Neural cell (in vitro differentiated cells): ENCODE data around the gene ADAMTS14. TPM values are rescaled to one million over a fixed set of nuclear protein-coding genes. Genes with fewer than 3 reads are reported as not detected.

Source experiments
- H2AFZ ChIP-seq: fragments of 200-600, 300-800 bp; sonication (generic), shearing (Covaris generic); 2 replicates; pipeline ENCODE4 v1.6.0; 2014; ENCODE audit warnings: low read depth, mild to moderate bottlenecking, antibody characterized with exemption, low read length, moderate library complexity
- H3F3A ChIP-seq: fragments of 200-600 bp; shearing (Covaris generic); 2 replicates; pipeline ENCODE4 v1.6.1; 2016; ENCODE audit warnings: mild to moderate bottlenecking, moderate library complexity, mixed read lengths, antibody characterized with exemption, low read length; ENCODE audit not compliant: insufficient read depth, poor library complexity, severe bottlenecking
- H3K27ac ChIP-seq: fragments of 200-600, 300-800 bp; sonication (generic), shearing (Covaris generic); 2 replicates; pipeline ENCODE4 v1.5.1; 2014; ENCODE audit warnings: mild to moderate bottlenecking, low read length, moderate library complexity
- H3K27me3 ChIP-seq: fragments of 300-800, 200-600 bp; sonication (generic), shearing (Covaris generic); 2 replicates; pipeline ENCODE4 v1.6.0; 2014; ENCODE audit warnings: mild to moderate bottlenecking, low read depth, low read length, moderate library complexity; ENCODE audit not compliant: insufficient read depth
- H3K36me3 ChIP-seq: fragments of 300-800, 200-600 bp; sonication (generic), shearing (Covaris generic); 2 replicates; pipeline ENCODE4 v1.5.1; 2014; ENCODE audit warnings: mild to moderate bottlenecking, antibody characterized with exemption, low read length, moderate library complexity; ENCODE audit not compliant: insufficient read depth
- H3K4me2 ChIP-seq: fragments of 300-800, 200-600 bp; sonication (generic), shearing (Covaris generic); 2 replicates; pipeline ENCODE4 v1.6.0; 2014; ENCODE audit warnings: mild to moderate bottlenecking, low read length
- H3K4me3 ChIP-seq: fragments of 300-800, 200-600 bp; sonication (generic), shearing (Covaris generic); 2 replicates; pipeline ENCODE4 v1.5.1; 2014; ENCODE audit warnings: mild to moderate bottlenecking, low read length, moderate library complexity
- H3K79me2 ChIP-seq: fragments of 200-600 bp; shearing (Covaris generic); replicated peaks from 2 replicates; pipeline ENCODE4 v1.6.0; 2014; ENCODE audit warnings: mild to moderate bottlenecking, low read length, moderate library complexity; ENCODE audit not compliant: insufficient read depth
- H3K9ac ChIP-seq: fragments of 300-800, 200-600 bp; sonication (generic), shearing (Covaris generic); 2 replicates; pipeline ENCODE4 v1.6.1; 2016; ENCODE audit warnings: mild to moderate bottlenecking, low read length, mixed read lengths
- H3K9me2 ChIP-seq: fragments of 200-600 bp; shearing (Covaris generic); 2 replicates; pipeline ENCODE4 v1.6.1; 2016; ENCODE audit warnings: mild to moderate bottlenecking, low read length, mixed read lengths; ENCODE audit not compliant: insufficient read depth
- H3K9me3 ChIP-seq: fragments of 200-600, 300-800 bp; sonication (generic), shearing (Covaris generic); 2 replicates; pipeline ENCODE4 v1.6.1; 2016; ENCODE audit warnings: mild to moderate bottlenecking, mixed run types, low read length, moderate library complexity, mixed read lengths
- H4K20me1 ChIP-seq: fragments of 200-600 bp; shearing (Covaris generic); 2 replicates; pipeline ENCODE4 v1.6.1; 2016; ENCODE audit warnings: mild to moderate bottlenecking, mixed run types; ENCODE audit not compliant: insufficient read depth
- EP300 ChIP-seq: fragments of 450-650 bp; conservative IDR thresholded peaks from 2 replicates; pipeline ENCODE4 v1.6.1; 2014; ENCODE audit warnings: antibody characterized with exemption, mild to moderate bottlenecking, moderate library complexity; ENCODE audit not compliant: poor library complexity, severe bottlenecking
- EZH2 ChIP-seq: fragments of 200-600, 300-800 bp; shearing (Covaris generic), sonication (generic); IDR thresholded peaks from 2 replicates; pipeline ENCODE4 v1.6.1; 2014; ENCODE audit warnings: antibody characterized with exemption, low read length, borderline replicate concordance, mild to moderate bottlenecking; ENCODE audit not compliant: insufficient read depth, poor library complexity, severe bottlenecking
- MXI1 ChIP-seq: fragments of 450-650 bp; conservative IDR thresholded peaks from 2 replicates; pipeline ENCODE4 v1.6.1; 2014; ENCODE audit warnings: antibody characterized with exemption, mild to moderate bottlenecking; ENCODE audit not compliant: poor library complexity, severe bottlenecking
- POLR2AphosphoS5 ChIP-seq: IDR thresholded peaks from 2 replicates; pipeline ENCODE4 v1.6.1; 2012
- RAD21 ChIP-seq: fragments of 450-650 bp; conservative IDR thresholded peaks from 2 replicates; pipeline ENCODE4 v1.6.1; 2014; ENCODE audit warnings: antibody characterized with exemption, mild to moderate bottlenecking, moderate library complexity
- REST ChIP-seq: IDR thresholded peaks from 2 replicates; pipeline ENCODE4 v1.6.1; 2012; ENCODE audit warnings: borderline replicate concordance
- SMC3 ChIP-seq: fragments of 450-650 bp; conservative IDR thresholded peaks from 2 replicates; pipeline ENCODE4 v1.6.1; 2014; ENCODE audit warnings: antibody characterized with exemption, mild to moderate bottlenecking, moderate library complexity; ENCODE audit not compliant: poor library complexity
- TAF1 ChIP-seq: IDR thresholded peaks from 2 replicates; pipeline ENCODE4 v1.6.1; 2012; ENCODE audit warnings: low read depth
- polyA plus RNA-seq: library from polyadenylated mRNA; depleted of rRNA; stranded (reverse); fragments of >200 nt; gene quantifications from 2 replicates; pipeline ENCODE4 v1.2.3, GENCODE V29; 2014
- TF ChIP-seq, protein P1 (sequence below): fragments of 450-650 bp; IDR thresholded peaks from 2 replicates; pipeline ENCODE4 v1.5.1; 2014; ENCODE audit warnings: antibody characterized with exemption, mild to moderate bottlenecking, moderate library complexity; ENCODE audit not compliant: poor library complexity, severe bottlenecking

The ADAMTS14 gene
- polyA plus RNA-seq, 1 donor from 2014 or later: 0.04 TPM

- TF ChIP-seq POLR2AphosphoS5: no peak
- TF ChIP-seq, protein P1, sequence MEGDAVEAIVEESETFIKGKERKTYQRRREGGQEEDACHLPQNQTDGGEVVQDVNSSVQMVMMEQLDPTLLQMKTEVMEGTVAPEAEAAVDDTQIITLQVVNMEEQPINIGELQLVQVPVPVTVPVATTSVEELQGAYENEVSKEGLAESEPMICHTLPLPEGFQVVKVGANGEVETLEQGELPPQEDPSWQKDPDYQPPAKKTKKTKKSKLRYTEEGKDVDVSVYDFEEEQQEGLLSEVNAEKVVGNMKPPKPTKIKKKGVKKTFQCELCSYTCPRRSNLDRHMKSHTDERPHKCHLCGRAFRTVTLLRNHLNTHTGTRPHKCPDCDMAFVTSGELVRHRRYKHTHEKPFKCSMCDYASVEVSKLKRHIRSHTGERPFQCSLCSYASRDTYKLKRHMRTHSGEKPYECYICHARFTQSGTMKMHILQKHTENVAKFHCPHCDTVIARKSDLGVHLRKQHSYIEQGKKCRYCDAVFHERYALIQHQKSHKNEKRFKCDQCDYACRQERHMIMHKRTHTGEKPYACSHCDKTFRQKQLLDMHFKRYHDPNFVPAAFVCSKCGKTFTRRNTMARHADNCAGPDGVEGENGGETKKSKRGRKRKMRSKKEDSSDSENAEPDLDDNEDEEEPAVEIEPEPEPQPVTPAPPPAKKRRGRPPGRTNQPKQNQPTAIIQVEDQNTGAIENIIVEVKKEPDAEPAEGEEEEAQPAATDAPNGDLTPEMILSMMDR: no peak
- no peak for TF ChIP-seq MXI1
- no peak for TF ChIP-seq EP300
- no peak for TF ChIP-seq TAF1
- TF ChIP-seq SMC3: no peak
- TF ChIP-seq EZH2: no peak
- TF ChIP-seq RAD21: no peak
- TF ChIP-seq REST: no peak
- Histone ChIP-seq H3K9me3 (peaks cover 4% of the 10 kb centered on the region), H3K4me2 (no peak overlapping the region), H3K4me3 (no peak overlapping the region), H3K27ac (no peak overlapping the region), H4K20me1 (no peaks in the 10 kb centered on the region), H3K9ac (no peak overlapping the region), H2AFZ (no peak overlapping the region), H3K79me2 (no peaks in the 10 kb centered on the region), H3K9me2 (no peaks in the 10 kb centered on the region), H3K36me3 (no peaks in the 10 kb centered on the region), H3F3A (no peaks in the 10 kb centered on the region), H3K27me3 (no peaks in the 10 kb centered on the region)
These were observed 23.9 kb upstream of the ADAMTS14 start for GRCh38 chr10:70648427-70648826.

- Histone ChIP-seq H4K20me1 (no peaks in the 10 kb centered on the region), H3K27me3 (no peaks in the 10 kb centered on the region), H3K9ac (no peak overlapping the region), H3K4me2 (no peak overlapping the region), H3K9me2 (no peaks in the 10 kb centered on the region), H3K9me3 (peaks cover 4% of the 10 kb centered on the region), H2AFZ (no peak overlapping the region), H3K4me3 (no peak overlapping the region), H3K79me2 (no peaks in the 10 kb centered on the region), H3K27ac (no peak overlapping the region), H3K36me3 (no peaks in the 10 kb centered on the region), H3F3A (no peaks in the 10 kb centered on the region)
- TF ChIP-seq EP300 (no peak), POLR2AphosphoS5 (no peak), RAD21 (no peak), REST (no peak), SMC3 (no peak), TAF1 (no peak), EZH2 (no peak), MXI1 (no peak)
- TF ChIP-seq, protein P1: no peak
These were observed 22.8 kb upstream of the ADAMTS14 start for GRCh38 chr10:70649526-70649925.
